IMR-90 (cell line): ENCODE results near the gene CHD2. TPM values are rescaled to one million over a fixed set of nuclear protein-coding genes. Genes with fewer than 3 reads are reported as not detected.
A peak's percentile ranks its signal among the peaks of the same experiment; 100 is the strongest.

Source experiments
- ATAC-seq: fragments of 200-7000 bp; cut with Tn5 transposase; 2 replicates; pipeline ENCODE4 v1.9.1; 2020; ENCODE audit warnings: low read depth, mild to moderate bottlenecking, moderate library complexity
- BruUV-seq: library from RNA; stranded (reverse); fragments of 400-500 nt; replicated peaks from 2 replicates; lab custom pipeline; 2021; lab: Mats Ljungman, UMichigan
- CTCF ChIA-PET: fragments of 300-600 bp; formaldehyde crosslinking; extraction: SDS; loops from one replicate; lab custom pipeline; 2021; ENCODE audit warnings: antibody characterized with exemption; lab: Yijun Ruan, JAX
- POLR2A ChIA-PET: fragments of 300-600 bp; sonication (Branson Sonifier 250); formaldehyde crosslinking; loops from one replicate; lab custom pipeline; 2022; ENCODE audit warnings: antibody characterized with exemption; ENCODE audit not compliant: unreplicated experiment; lab: Charles Lee
- DNase-seq: peaks from one replicate; pipeline ENCODE4 v3.0.0; 2013
- H2AFZ ChIP-seq: replicated peaks from 2 replicates; pipeline ENCODE3; 2013; ENCODE audit warnings: low read length, mild to moderate bottlenecking; ENCODE audit not compliant: poor library complexity
- H2AK5ac ChIP-seq: 2 replicates; pipeline ENCODE4 v1.6.1; 2013; ENCODE audit warnings: low read depth, low read length, inconsistent platforms
- H2AK9ac ChIP-seq: replicated peaks from 2 replicates; pipeline ENCODE3; 2013; ENCODE audit warnings: mild to moderate bottlenecking, low read depth, low read length, moderate library complexity; ENCODE audit not compliant: poor library complexity
- H2BK120ac ChIP-seq: 2 replicates; pipeline ENCODE4 v1.6.1; 2013; ENCODE audit warnings: low read depth, low read length, inconsistent platforms
- H2BK15ac ChIP-seq: 3 replicates; pipeline ENCODE4 v1.6.1; 2013; ENCODE audit warnings: low read depth, low read length, inconsistent platforms
- H2BK20ac ChIP-seq: 2 replicates; pipeline ENCODE4 v1.6.1; 2013; ENCODE audit warnings: low read depth, mild to moderate bottlenecking, inconsistent platforms, low read length, moderate library complexity
- H2BK5ac ChIP-seq: 2 replicates; pipeline ENCODE4 v1.6.1; 2013; ENCODE audit warnings: mild to moderate bottlenecking, low read depth, low read length, inconsistent platforms; ENCODE audit not compliant: poor library complexity, severe bottlenecking
- H3K14ac ChIP-seq: replicated peaks from 2 replicates; pipeline ENCODE4 v1.6.1; 2013; ENCODE audit warnings: low read depth, low read length, inconsistent platforms
- H3K18ac ChIP-seq: 2 replicates; pipeline ENCODE4 v1.6.1; 2013; ENCODE audit warnings: low read depth, low read length, control low read depth
- H3K23ac ChIP-seq: 2 replicates; pipeline ENCODE4 v1.6.1; 2013; ENCODE audit warnings: low read depth, low read length, inconsistent platforms
- H3K27ac ChIP-seq: 2 replicates; pipeline ENCODE4 v1.5.1; 2013; ENCODE audit warnings: mild to moderate bottlenecking, control low read depth, low read length; ENCODE audit not compliant: insufficient read depth
- H3K27me3 ChIP-seq: 2 replicates; pipeline ENCODE4 v1.6.1; 2013; ENCODE audit warnings: low read length; ENCODE audit not compliant: control insufficient read depth, insufficient read depth
- H3K36me3 ChIP-seq: 2 replicates; pipeline ENCODE4 v1.6.1; 2013; ENCODE audit warnings: low read length, mixed read lengths; ENCODE audit not compliant: control insufficient read depth, insufficient read depth
- H3K4ac ChIP-seq: 2 replicates; pipeline ENCODE4 v1.6.1; 2013; ENCODE audit warnings: low read depth, low read length, inconsistent platforms
- H3K4me1 ChIP-seq: 2 replicates; pipeline ENCODE4 v1.6.1; 2013; ENCODE audit warnings: low read length, mixed read lengths; ENCODE audit not compliant: control insufficient read depth, insufficient read depth
- H3K4me2 ChIP-seq: 2 replicates; pipeline ENCODE4 v1.6.1; 2013; ENCODE audit warnings: low read depth, mild to moderate bottlenecking, control low read depth, low read length, moderate library complexity
- H3K4me3 ChIP-seq: 2 replicates; pipeline ENCODE4 v1.5.1; 2013; ENCODE audit warnings: low read depth, mild to moderate bottlenecking, control low read depth, low read length, moderate library complexity; ENCODE audit not compliant: insufficient read depth
- H3K56ac ChIP-seq: 2 replicates; pipeline ENCODE4 v1.6.1; 2013; ENCODE audit warnings: low read length, inconsistent platforms; ENCODE audit not compliant: insufficient read depth; ENCODE audit errors: extremely low read depth
- H3K79me1 ChIP-seq, 2 experiments: 2 replicates each; pipeline ENCODE4 v1.6.1; 2013; ENCODE audit warnings: low read length in 2 of 2, inconsistent platforms in 1 of 2, low read depth in 1 of 2
- H3K9ac ChIP-seq: 2 replicates; pipeline ENCODE4 v1.6.1; 2013; ENCODE audit warnings: low read depth, low read length, control low read depth
- H3K9me1 ChIP-seq: 2 replicates; pipeline ENCODE4 v1.6.1; 2013; ENCODE audit warnings: low read length, inconsistent platforms; ENCODE audit not compliant: insufficient read depth
- H3K9me3 ChIP-seq: 2 replicates; pipeline ENCODE4 v1.6.1; 2013; ENCODE audit warnings: low read length; ENCODE audit not compliant: control insufficient read depth, insufficient read depth
- H4K20me1 ChIP-seq: 2 replicates; pipeline ENCODE4 v1.6.1; 2013; ENCODE audit warnings: low read length, inconsistent platforms; ENCODE audit not compliant: insufficient read depth
- H4K5ac ChIP-seq: 2 replicates; pipeline ENCODE4 v1.6.1; 2013; ENCODE audit warnings: mild to moderate bottlenecking, low read depth, low read length, control low read depth
- H4K8ac ChIP-seq, 2 experiments: 2 replicates each; pipeline ENCODE4 v1.6.1; 2013; ENCODE audit warnings: low read depth in 2 of 2, low read length in 2 of 2, control low read depth in 1 of 2, inconsistent platforms in 1 of 2
- H4K91ac ChIP-seq: 2 replicates; pipeline ENCODE4 v1.6.1; 2013; ENCODE audit warnings: low read depth, low read length, inconsistent platforms; ENCODE audit not compliant: insufficient read depth
- MAFK ChIP-seq: IDR thresholded peaks from 2 replicates; pipeline ENCODE4 v1.6.1; 2012; ENCODE audit warnings: low read depth, low read length, improper control_type of control experiment
- MAZ ChIP-seq: IDR thresholded peaks from 2 replicates; pipeline ENCODE4 v1.6.1; 2012; ENCODE audit warnings: low read depth, mild to moderate bottlenecking, low read length, improper control_type of control experiment, moderate library complexity, borderline replicate concordance
- WGBS, 2 experiments: methylation state at CpG; one replicate each; pipeline versions ENCODE4 v1.1.5 to v1.1.7; 2013; ENCODE audit warnings: missing lambda C conversion rate in 2 of 2; ENCODE audit not compliant: insufficient read length in 1 of 2; ENCODE audit errors: extremely low coverage in 2 of 2; 5-methylcytosine and 5-hydroxymethylcytosine counted together
- dilution Hi-C: fragments of 300-500 bp; cut with HindIII; formaldehyde crosslinking; loops from one replicate; pipeline ENCODE4 v1.14.3; 2018; ENCODE audit warnings: low sequenced_read_pairs; ENCODE audit not compliant: unreplicated experiment
- in situ Hi-C: fragments of 300-500 bp; cut with MboI; formaldehyde crosslinking; loops from 3 replicates; pipeline ENCODE4 v1.14.3; 2019; ENCODE audit warnings: low sequenced_read_pairs, inconsistent platforms, mixed read lengths
- intact Hi-C: fragments of 100-400 bp; cut with micrococcal nuclease; formaldehyde crosslinking; loops from 2 replicates; pipeline ENCODE4 v1.10.0; 2022
- polyA plus RNA-seq, 3 experiments: library from polyadenylated mRNA; depleted of rRNA; stranded (reverse); fragments of >200 nt; gene quantifications; 2 replicates each; pipeline ENCODE4 v1.2.3, GENCODE V29; 2012; ENCODE audit warnings: low replicate concordance in 1 of 3
- total RNA-seq: library from RNA; depleted of rRNA; stranded (reverse); fragments of >200 nt; gene quantifications from 2 replicates; pipeline ENCODE4 v1.2.3, GENCODE V29; 2012

CHD2 gene
- total and polyA plus RNA-seq, 2 of the 4 experiments (the other 2 are of a cell fraction), result 44.9 to 64.7 TPM

DNA sequence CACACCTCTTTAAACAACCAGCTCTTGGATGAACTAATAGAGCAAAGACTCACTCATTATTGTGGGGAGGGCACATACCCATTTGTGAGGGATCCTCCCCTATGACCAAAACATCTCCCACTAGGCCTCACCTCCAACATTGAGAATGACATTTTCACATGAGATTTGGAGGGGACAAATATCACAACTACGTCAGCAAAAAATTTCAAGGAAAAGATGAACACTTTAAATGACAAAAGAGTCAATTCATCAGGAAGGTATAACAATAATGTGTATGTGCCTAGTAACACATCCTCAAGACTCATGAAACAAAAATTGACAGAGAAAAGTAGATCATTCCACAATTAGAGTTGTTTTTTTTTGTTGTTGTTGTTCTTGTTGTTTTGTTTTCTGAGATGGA is 38.4 kb upstream of the CHD2 start:
- dilution Hi-C loops (no loop called here), in situ Hi-C loops (no loop called here), intact Hi-C loops (no loop called here)
- Histone ChIP-seq H3K14ac (no peak overlapping the region), H2AK9ac (no peak overlapping the region), H3K9me1 (no peaks in the 10 kb centered on the region), H3K18ac (no peak overlapping the region), H4K5ac (no peak overlapping the region), H3K27ac (no peak overlapping the region), H3K4me2 (no peak overlapping the region), H2BK20ac (no peak overlapping the region), H2AFZ (no peak overlapping the region), H3K4ac (no peak overlapping the region), H3K27me3 (no peaks in the 10 kb centered on the region), H2BK5ac (no peak overlapping the region), H3K23ac (no peak overlapping the region), H3K9ac (no peak overlapping the region), H4K8ac (no peak overlapping the region), H2BK120ac (no peak overlapping the region), H2AK5ac (no peak overlapping the region), H2BK15ac (no peak overlapping the region), H3K56ac (no peak overlapping the region), H3K4me3 (no peak overlapping the region), H3K9me3 (peaks cover 2% of the 10 kb centered on the region; the same call in 1 of the 2 replicates), H4K91ac (no peak overlapping the region), H3K36me3 (no peaks in the 10 kb centered on the region), H4K20me1 (no peaks in the 10 kb centered on the region), H3K4me1 (no peaks in the 10 kb centered on the region), H3K79me1 (no peaks in the 10 kb centered on the region)
- DNase-seq (no peak), ATAC-seq (no peak)
- ChIA-PET POLR2A (no interaction called here), CTCF (no interaction called here)
- WGBS, 2 experiments, result no CpG with 5 or more reads among the region's 1 CpG
- TF ChIP-seq MAZ (no peak), MAFK (peak; percentile 23; the same call in 1 of the 2 replicates)
- no TSS peak for BruUV-seq
